Measurements from ENCODE around the gene OSBPL3. TPM values are rescaled to one million over a fixed set of nuclear protein-coding genes. Genes with fewer than 3 reads are reported as not detected.

Gene OSBPL3
- total and polyA plus RNA-seq, 2 donors (not counting 1 experiment from before 2014, with no cell fraction given): 22.7 to 70.2 TPM

- H3K4me2 ChIP-seq (ENCODE audit: extremely low read depth, insufficient read depth, low read length): no peak overlapping the region
- no peak for DNase-seq (ENCODE audit: low read depth in 2 of 2)
- H3K36me3 ChIP-seq (ENCODE audit: control insufficient read depth, insufficient read depth, low read length): no peaks in the 10 kb centered on the region
Measured at GRCh38 chr7:24951441-24951980, 28.5 kb downstream of the OSBPL3 start.

GRCh38 chr7:24949884-24950283 lies 30.1 kb downstream of the OSBPL3 start:
- peaks cover 62% of the 10 kb centered on the region for H3K79me2 ChIP-seq (ENCODE audit: control insufficient read depth, insufficient read depth, low read length)
- H3K9ac ChIP-seq (ENCODE audit: insufficient read depth, low read length): no peak overlapping the region
- H2AFZ ChIP-seq (ENCODE audit: low read length): no peak overlapping the region
- H3K4me2 ChIP-seq (ENCODE audit: extremely low read depth, insufficient read depth, low read length): no peak overlapping the region
- H3K27ac ChIP-seq (ENCODE audit: insufficient read depth, low read length): no peak overlapping the region
- H3K4me1 ChIP-seq (ENCODE audit: control insufficient read depth, extremely low read depth, insufficient read depth, low read length): no peaks in the 10 kb centered on the region
- TF ChIP-seq EZH2 (IDR thresholded peaks at IDR 0.05; ENCODE audit: low read length, missing control alignments): no peak
- TF ChIP-seq CTCF (conservative IDR thresholded peaks at IDR 0.05 in 1 of 2, IDR thresholded peaks at IDR 0.05 in 1 of 2; ENCODE audit: low read depth in 1 of 2, low read length in 2 of 2): no peak
- no peaks in the 10 kb centered on the region for H3K9me3 ChIP-seq (ENCODE audit: control insufficient read depth, insufficient read depth, low read depth, low read length)
- H3K36me3 ChIP-seq (ENCODE audit: control insufficient read depth, insufficient read depth, low read length): no peaks in the 10 kb centered on the region
- no peak for DNase-seq (ENCODE audit: low read depth in 2 of 2)
- no peak overlapping the region for H3K4me3 ChIP-seq (replicated peaks in 1 of 4; ENCODE audit: control extremely low read depth in 1 of 4, insufficient read depth in 1 of 4, low read depth in 3 of 4, low read length in 4 of 4)
- H4K20me1 ChIP-seq (ENCODE audit: control insufficient read depth, extremely low read depth, insufficient read depth, low read length): no peaks in the 10 kb centered on the region
- H3K27me3 ChIP-seq (ENCODE audit: control insufficient read depth, insufficient read depth, low read length): no peaks in the 10 kb centered on the region

More at GRCh38 chr7:24951441-24951980, 28.5 kb downstream of the OSBPL3 start:
- Histone ChIP-seq H3K27me3 (ENCODE audit: control insufficient read depth, insufficient read depth, low read length) (no peaks in the 10 kb centered on the region), H4K20me1 (ENCODE audit: control insufficient read depth, extremely low read depth, insufficient read depth, low read length) (no peaks in the 10 kb centered on the region), H3K9me3 (ENCODE audit: control insufficient read depth, insufficient read depth, low read depth, low read length) (no peaks in the 10 kb centered on the region), H3K79me2 (ENCODE audit: control insufficient read depth, insufficient read depth, low read length) (peaks cover 60% of the 10 kb centered on the region), H3K4me1 (ENCODE audit: control insufficient read depth, extremely low read depth, insufficient read depth, low read length) (no peaks in the 10 kb centered on the region), H3K9ac (ENCODE audit: insufficient read depth, low read length) (no peak overlapping the region), H2AFZ (ENCODE audit: low read length) (no peak overlapping the region), H3K4me3 (replicated peaks in 1 of 4; ENCODE audit: control extremely low read depth in 1 of 4, insufficient read depth in 1 of 4, low read depth in 3 of 4, low read length in 4 of 4) (no peak overlapping the region), H3K27ac (ENCODE audit: insufficient read depth, low read length) (no peak overlapping the region)
- TF ChIP-seq EZH2 (IDR thresholded peaks at IDR 0.05; ENCODE audit: low read length, missing control alignments) (no peak), CTCF (conservative IDR thresholded peaks at IDR 0.05 in 1 of 2, IDR thresholded peaks at IDR 0.05 in 1 of 2; ENCODE audit: low read depth in 1 of 2, low read length in 2 of 2) (no peak)

GRCh38 chr7:24948739-24949138 lies 31.2 kb downstream of the OSBPL3 start:
- H3K4me2 ChIP-seq (ENCODE audit: extremely low read depth, insufficient read depth, low read length): no peak overlapping the region
- no peaks in the 10 kb centered on the region for H3K27me3 ChIP-seq (ENCODE audit: control insufficient read depth, insufficient read depth, low read length)
- H3K36me3 ChIP-seq (ENCODE audit: control insufficient read depth, insufficient read depth, low read length): no peaks in the 10 kb centered on the region
- no peaks in the 10 kb centered on the region for H3K9me3 ChIP-seq (ENCODE audit: control insufficient read depth, insufficient read depth, low read depth, low read length)
- H3K4me1 ChIP-seq (ENCODE audit: control insufficient read depth, extremely low read depth, insufficient read depth, low read length): no peaks in the 10 kb centered on the region
- no peak overlapping the region for H3K27ac ChIP-seq (ENCODE audit: insufficient read depth, low read length)
- DNase-seq (ENCODE audit: low read depth in 2 of 2): peak in 1 of 2 donors; percentile 60
- no peaks in the 10 kb centered on the region for H4K20me1 ChIP-seq (ENCODE audit: control insufficient read depth, extremely low read depth, insufficient read depth, low read length)
- no peak overlapping the region for H3K9ac ChIP-seq (ENCODE audit: insufficient read depth, low read length)
- TF ChIP-seq EZH2 (IDR thresholded peaks at IDR 0.05; ENCODE audit: low read length, missing control alignments): no peak
- no peak for TF ChIP-seq CTCF (conservative IDR thresholded peaks at IDR 0.05 in 1 of 2, IDR thresholded peaks at IDR 0.05 in 1 of 2; ENCODE audit: low read depth in 1 of 2, low read length in 2 of 2)
- H3K4me3 ChIP-seq (replicated peaks in 1 of 4; ENCODE audit: control extremely low read depth in 1 of 4, insufficient read depth in 1 of 4, low read depth in 3 of 4, low read length in 4 of 4): no peak overlapping the region
- no peak overlapping the region for H2AFZ ChIP-seq (ENCODE audit: low read length)
- peaks cover 54% of the 10 kb centered on the region for H3K79me2 ChIP-seq (ENCODE audit: control insufficient read depth, insufficient read depth, low read length)

Data from fibroblast of lung (primary cell).